Measurements from ENCODE around the gene STIM1.

Gene STIM1

GRCh38 chr11:3956748-3957147 lies 101.3 kb downstream of the STIM1 start:
- no peaks in the 10 kb centered on the region for H3K36me3 ChIP-seq (ENCODE audit: control insufficient read depth, insufficient read depth, low read length)
- H3K9ac ChIP-seq (ENCODE audit: low read length): no peak overlapping the region
- no peaks in the 10 kb centered on the region for H3K27me3 ChIP-seq (ENCODE audit: control insufficient read depth, insufficient read depth, low read length)
- peaks cover 2% of the 10 kb centered on the region for H3K4me1 ChIP-seq (ENCODE audit: control insufficient read depth, insufficient read depth, low read length)
- H3K27ac ChIP-seq (ENCODE audit: low read depth, low read length): no peak overlapping the region
- no peak overlapping the region for H3K4me3 ChIP-seq (ENCODE audit: low read length)

- H3K27ac ChIP-seq (ENCODE audit: low read depth, low read length): no peak overlapping the region
- no peak overlapping the region for H3K9ac ChIP-seq (ENCODE audit: low read length)
- peaks cover 2% of the 10 kb centered on the region for H3K4me1 ChIP-seq (ENCODE audit: control insufficient read depth, insufficient read depth, low read length)
- no peak overlapping the region for H3K4me3 ChIP-seq (ENCODE audit: low read length)
- no peaks in the 10 kb centered on the region for H3K36me3 ChIP-seq (ENCODE audit: control insufficient read depth, insufficient read depth, low read length)
- H3K27me3 ChIP-seq (ENCODE audit: control insufficient read depth, insufficient read depth, low read length): no peaks in the 10 kb centered on the region
Observed at GRCh38 chr11:3957437-3957836, 102.0 kb downstream of the STIM1 start.

GRCh38 chr11:3958281-3958680 lies 102.8 kb downstream of the STIM1 start:
- Histone ChIP-seq H3K27me3 (ENCODE audit: control insufficient read depth, insufficient read depth, low read length) (no peaks in the 10 kb centered on the region), H3K27ac (ENCODE audit: low read depth, low read length) (no peak overlapping the region), H3K4me3 (ENCODE audit: low read length) (no peak overlapping the region), H3K9ac (ENCODE audit: low read length) (no peak overlapping the region), H3K4me1 (ENCODE audit: control insufficient read depth, insufficient read depth, low read length) (no peaks in the 10 kb centered on the region), H3K36me3 (ENCODE audit: control insufficient read depth, insufficient read depth, low read length) (no peaks in the 10 kb centered on the region)

- no peaks in the 10 kb centered on the region for H3K4me1 ChIP-seq (ENCODE audit: control insufficient read depth, insufficient read depth, low read length)
Observed at GRCh38 chr11:3959015-3959902, 103.8 kb downstream of the STIM1 start.

GRCh38 chr11:3959903-3960265 lies 104.4 kb downstream of the STIM1 start:
- no peak overlapping the region for H3K9ac ChIP-seq (ENCODE audit: low read length)
- no peaks in the 10 kb centered on the region for H3K27me3 ChIP-seq (ENCODE audit: control insufficient read depth, insufficient read depth, low read length)
- H3K36me3 ChIP-seq (ENCODE audit: control insufficient read depth, insufficient read depth, low read length): no peaks in the 10 kb centered on the region
- no peak overlapping the region for H3K27ac ChIP-seq (ENCODE audit: low read depth, low read length)
- H3K4me3 ChIP-seq (ENCODE audit: low read length): no peak overlapping the region
- H3K4me1 ChIP-seq (ENCODE audit: control insufficient read depth, insufficient read depth, low read length): no peaks in the 10 kb centered on the region

More at GRCh38 chr11:3959015-3959902, 103.8 kb downstream of the STIM1 start:
- Histone ChIP-seq H3K36me3 (ENCODE audit: control insufficient read depth, insufficient read depth, low read length) (no peaks in the 10 kb centered on the region), H3K9ac (ENCODE audit: low read length) (no peak overlapping the region), H3K27me3 (ENCODE audit: control insufficient read depth, insufficient read depth, low read length) (no peaks in the 10 kb centered on the region), H3K4me3 (ENCODE audit: low read length) (no peak overlapping the region), H3K27ac (ENCODE audit: low read depth, low read length) (no peak overlapping the region)

GRCh38 chr11:3962406-3962840 lies 107.0 kb downstream of the STIM1 start:
- H3K4me1 ChIP-seq (ENCODE audit: control insufficient read depth, insufficient read depth, low read length): no peaks in the 10 kb centered on the region
- no peak overlapping the region for H3K4me3 ChIP-seq (ENCODE audit: low read length)
- H3K27me3 ChIP-seq (ENCODE audit: control insufficient read depth, insufficient read depth, low read length): no peaks in the 10 kb centered on the region
- H3K36me3 ChIP-seq (ENCODE audit: control insufficient read depth, insufficient read depth, low read length): no peaks in the 10 kb centered on the region
- no peak overlapping the region for H3K27ac ChIP-seq (ENCODE audit: low read depth, low read length)
- H3K9ac ChIP-seq (ENCODE audit: low read length): no peak overlapping the region

- H3K4me1 ChIP-seq (ENCODE audit: control insufficient read depth, insufficient read depth, low read length): no peaks in the 10 kb centered on the region
- H3K27me3 ChIP-seq (ENCODE audit: control insufficient read depth, insufficient read depth, low read length): no peaks in the 10 kb centered on the region
- no peak overlapping the region for H3K9ac ChIP-seq (ENCODE audit: low read length)
- no peak overlapping the region for H3K4me3 ChIP-seq (ENCODE audit: low read length)
- H3K27ac ChIP-seq (ENCODE audit: low read depth, low read length): no peak overlapping the region
- peaks cover 2% of the 10 kb centered on the region for H3K36me3 ChIP-seq (ENCODE audit: control insufficient read depth, insufficient read depth, low read length)
Observed at GRCh38 chr11:3964056-3964455, 108.6 kb downstream of the STIM1 start.

- Histone ChIP-seq H3K27me3 (ENCODE audit: control insufficient read depth, insufficient read depth, low read length) (no peaks in the 10 kb centered on the region), H3K9ac (ENCODE audit: low read length) (no peak overlapping the region), H3K4me1 (ENCODE audit: control insufficient read depth, insufficient read depth, low read length) (no peaks in the 10 kb centered on the region), H3K4me3 (ENCODE audit: low read length) (no peak overlapping the region), H3K36me3 (ENCODE audit: control insufficient read depth, insufficient read depth, low read length) (peaks cover 3% of the 10 kb centered on the region), H3K27ac (ENCODE audit: low read depth, low read length) (no peak overlapping the region)
Observed at GRCh38 chr11:3964935-3965604, 109.6 kb downstream of the STIM1 start.

- H3K27me3 ChIP-seq (ENCODE audit: control insufficient read depth, insufficient read depth, low read length): no peaks in the 10 kb centered on the region
- H3K27ac ChIP-seq (ENCODE audit: low read depth, low read length): no peak overlapping the region
- no peak overlapping the region for H3K4me3 ChIP-seq (ENCODE audit: low read length)
- H3K9ac ChIP-seq (ENCODE audit: low read length): no peak overlapping the region
- peaks cover 5% of the 10 kb centered on the region for H3K36me3 ChIP-seq (ENCODE audit: control insufficient read depth, insufficient read depth, low read length)
- no peaks in the 10 kb centered on the region for H3K4me1 ChIP-seq (ENCODE audit: control insufficient read depth, insufficient read depth, low read length)
Observed at GRCh38 chr11:3967695-3968094, 112.2 kb downstream of the STIM1 start.

GRCh38 chr11:3969200-3969599 lies 113.7 kb downstream of the STIM1 start:
- no peak overlapping the region for H3K27ac ChIP-seq (ENCODE audit: low read depth, low read length)
- no peak overlapping the region for H3K4me3 ChIP-seq (ENCODE audit: low read length)
- H3K36me3 ChIP-seq (ENCODE audit: control insufficient read depth, insufficient read depth, low read length): peaks cover 5% of the 10 kb centered on the region
- H3K27me3 ChIP-seq (ENCODE audit: control insufficient read depth, insufficient read depth, low read length): no peaks in the 10 kb centered on the region
- H3K4me1 ChIP-seq (ENCODE audit: control insufficient read depth, insufficient read depth, low read length): no peaks in the 10 kb centered on the region
- no peak overlapping the region for H3K9ac ChIP-seq (ENCODE audit: low read length)

- Histone ChIP-seq H3K4me3 (ENCODE audit: low read length) (no peak overlapping the region), H3K36me3 (ENCODE audit: control insufficient read depth, insufficient read depth, low read length) (peaks cover 5% of the 10 kb centered on the region), H3K9ac (ENCODE audit: low read length) (no peak overlapping the region), H3K27me3 (ENCODE audit: control insufficient read depth, insufficient read depth, low read length) (no peaks in the 10 kb centered on the region), H3K27ac (ENCODE audit: low read depth, low read length) (no peak overlapping the region), H3K4me1 (ENCODE audit: control insufficient read depth, insufficient read depth, low read length) (no peaks in the 10 kb centered on the region)
Observed at GRCh38 chr11:3969613-3970012, 114.1 kb downstream of the STIM1 start.

- Histone ChIP-seq H3K4me1 (ENCODE audit: control insufficient read depth, insufficient read depth, low read length) (no peaks in the 10 kb centered on the region), H3K9ac (ENCODE audit: low read length) (no peak overlapping the region), H3K27ac (ENCODE audit: low read depth, low read length) (no peak overlapping the region), H3K27me3 (ENCODE audit: control insufficient read depth, insufficient read depth, low read length) (no peaks in the 10 kb centered on the region), H3K4me3 (ENCODE audit: low read length) (no peak overlapping the region), H3K36me3 (ENCODE audit: control insufficient read depth, insufficient read depth, low read length) (peaks cover 5% of the 10 kb centered on the region)
Observed at GRCh38 chr11:3970108-3970507, 114.6 kb downstream of the STIM1 start.

Measured in rectal smooth muscle tissue (tissue), 1 donor.